Endodermal cell (in vitro differentiated cells): Measurements from ENCODE around the gene MS4A2. TPM values are rescaled to one million over a fixed set of nuclear protein-coding genes. Genes with fewer than 3 reads are reported as not detected.

ENCODE experiments used
- DNase-seq: peaks from one replicate; pipeline ENCODE4 v3.0.0-alpha.2; 2017
- H3K27ac ChIP-seq: 2 replicates; pipeline ENCODE4 v1.5.1; 2013; ENCODE audit warnings: mild to moderate bottlenecking, low read depth, low read length, moderate library complexity
- H3K27me3 ChIP-seq: 2 replicates; pipeline ENCODE4 v1.6.1; 2013; ENCODE audit warnings: mild to moderate bottlenecking, low read length, moderate library complexity; ENCODE audit not compliant: insufficient read depth, control insufficient read depth, poor library complexity, severe bottlenecking
- H3K36me3 ChIP-seq: 2 replicates; pipeline ENCODE4 v1.7.0; 2013; ENCODE audit warnings: mild to moderate bottlenecking, low read length, moderate library complexity; ENCODE audit not compliant: control insufficient read depth, insufficient read depth
- H3K4me1 ChIP-seq: one replicate; pipeline ENCODE4 v1.7.0; 2013; ENCODE audit warnings: low read length; ENCODE audit not compliant: control insufficient read depth, insufficient read depth
- H3K4me3 ChIP-seq: 2 replicates; pipeline ENCODE4 v1.5.1; 2013; ENCODE audit warnings: mild to moderate bottlenecking, low read length, moderate library complexity
- H3K9ac ChIP-seq: 2 replicates; pipeline ENCODE4 v1.6.1; 2013; ENCODE audit warnings: mild to moderate bottlenecking, low read length, moderate library complexity; ENCODE audit not compliant: poor library complexity, severe bottlenecking; ENCODE audit errors: extremely low read depth
- H3K9me3 ChIP-seq: 2 replicates; pipeline ENCODE4 v1.6.1; 2013; ENCODE audit warnings: mild to moderate bottlenecking, low read length, moderate library complexity; ENCODE audit not compliant: control insufficient read depth
- H3K27ac Mint-ChIP-seq: 2 replicates; pipeline ENCODE4 v1.8.0; 2020; ENCODE audit warnings: mixed read lengths
- H3K27me3 Mint-ChIP-seq: 2 replicates; pipeline ENCODE4 v1.8.0; 2021; ENCODE audit warnings: mild to moderate bottlenecking, mixed read lengths; ENCODE audit not compliant: insufficient read depth
- H3K36me3 Mint-ChIP-seq: 2 replicates; pipeline ENCODE4 v1.8.0; 2020; ENCODE audit warnings: low read depth, mixed read lengths
- H3K4me1 Mint-ChIP-seq: 2 replicates; pipeline ENCODE4 v1.8.0; 2020; ENCODE audit warnings: mixed read lengths
- H3K4me3 Mint-ChIP-seq: 2 replicates; pipeline ENCODE4 v1.8.0; 2020; ENCODE audit warnings: mild to moderate bottlenecking, moderate library complexity, mixed read lengths
- H3K9me3 Mint-ChIP-seq: 2 replicates; pipeline ENCODE4 v1.8.0; 2020; ENCODE audit warnings: mild to moderate bottlenecking, mixed read lengths
- WGBS, 2 experiments: methylation state at CpG; one replicate each; pipeline versions ENCODE4 v1.1.5 to v1.1.7; 2013; ENCODE audit warnings: missing lambda C conversion rate in 2 of 2, mixed read lengths in 1 of 2; ENCODE audit not compliant: insufficient coverage in 1 of 2, insufficient read length in 1 of 2; 5-methylcytosine and 5-hydroxymethylcytosine counted together
- total RNA-seq, 2 donors: library from RNA; stranded (reverse); fragmentation: NEBNext Ultra II Directional in 1 of 2; extraction: Animal tissue kit (Norgen Biotek cat#: 25700) in 1 of 2; gene quantifications; 2 replicates in 1 of 2; 3 replicates in 1 of 2; pipeline ENCODE4 v1.2.1, GENCODE V29; 2021
- TF ChIP-seq, protein P1 (sequence below): fragments of 200-600 bp; sonication (generic); conservative IDR thresholded peaks from 2 replicates; pipeline ENCODE4 v1.5.0; 2021; ENCODE audit warnings: antibody characterized with exemption, mild to moderate bottlenecking

MS4A2 gene
- total RNA-seq, 2 donors from 2014 or later, result not detected

DNA sequence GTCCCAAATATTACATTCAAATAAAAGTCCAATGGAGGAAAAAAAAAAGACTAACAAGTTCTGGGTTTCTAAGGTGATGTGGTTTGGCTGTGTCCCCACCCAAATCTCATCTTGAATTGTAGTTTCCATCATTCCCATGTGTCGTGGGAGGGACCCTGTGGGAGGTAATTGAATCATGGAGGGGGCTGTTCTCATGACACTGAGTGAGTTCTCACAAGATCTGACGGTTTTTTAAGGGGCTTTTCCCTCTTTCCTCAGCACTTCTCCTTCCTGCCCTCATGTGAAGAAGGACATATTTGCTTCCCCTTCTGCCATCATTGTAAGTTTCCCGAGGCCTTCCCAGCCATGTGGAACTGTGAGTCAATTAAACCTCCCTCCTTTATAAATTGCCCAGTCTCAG is 7.9 kb upstream of the MS4A2 start:
- H3K36me3 ChIP-seq, result no peaks in the 10 kb centered on the region
- H3K27ac Mint-ChIP-seq, result no peak overlapping the region
- H3K27me3 Mint-ChIP-seq, result no peaks in the 10 kb centered on the region
- H3K27me3 ChIP-seq, result no peaks in the 10 kb centered on the region
- H3K9me3 ChIP-seq, result peaks cover 6% of the 10 kb centered on the region
- no peak overlapping the region for H3K27ac ChIP-seq
- peaks cover 11% of the 10 kb centered on the region for H3K4me1 Mint-ChIP-seq
- TF ChIP-seq, protein P1, sequence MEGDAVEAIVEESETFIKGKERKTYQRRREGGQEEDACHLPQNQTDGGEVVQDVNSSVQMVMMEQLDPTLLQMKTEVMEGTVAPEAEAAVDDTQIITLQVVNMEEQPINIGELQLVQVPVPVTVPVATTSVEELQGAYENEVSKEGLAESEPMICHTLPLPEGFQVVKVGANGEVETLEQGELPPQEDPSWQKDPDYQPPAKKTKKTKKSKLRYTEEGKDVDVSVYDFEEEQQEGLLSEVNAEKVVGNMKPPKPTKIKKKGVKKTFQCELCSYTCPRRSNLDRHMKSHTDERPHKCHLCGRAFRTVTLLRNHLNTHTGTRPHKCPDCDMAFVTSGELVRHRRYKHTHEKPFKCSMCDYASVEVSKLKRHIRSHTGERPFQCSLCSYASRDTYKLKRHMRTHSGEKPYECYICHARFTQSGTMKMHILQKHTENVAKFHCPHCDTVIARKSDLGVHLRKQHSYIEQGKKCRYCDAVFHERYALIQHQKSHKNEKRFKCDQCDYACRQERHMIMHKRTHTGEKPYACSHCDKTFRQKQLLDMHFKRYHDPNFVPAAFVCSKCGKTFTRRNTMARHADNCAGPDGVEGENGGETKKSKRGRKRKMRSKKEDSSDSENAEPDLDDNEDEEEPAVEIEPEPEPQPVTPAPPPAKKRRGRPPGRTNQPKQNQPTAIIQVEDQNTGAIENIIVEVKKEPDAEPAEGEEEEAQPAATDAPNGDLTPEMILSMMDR, result no peak
- H3K9ac ChIP-seq, result no peak overlapping the region
- no peaks in the 10 kb centered on the region for H3K9me3 Mint-ChIP-seq
- H3K4me3 Mint-ChIP-seq, result no peak overlapping the region
- no peaks in the 10 kb centered on the region for H3K36me3 Mint-ChIP-seq
- no peak overlapping the region for H3K4me3 ChIP-seq
- DNase-seq, result no peak
- 76 to 86% methylated on average over 2 to 3 of the region's 3 CpGs for WGBS, 2 experiments
- no peaks in the 10 kb centered on the region for H3K4me1 ChIP-seq

DNA sequence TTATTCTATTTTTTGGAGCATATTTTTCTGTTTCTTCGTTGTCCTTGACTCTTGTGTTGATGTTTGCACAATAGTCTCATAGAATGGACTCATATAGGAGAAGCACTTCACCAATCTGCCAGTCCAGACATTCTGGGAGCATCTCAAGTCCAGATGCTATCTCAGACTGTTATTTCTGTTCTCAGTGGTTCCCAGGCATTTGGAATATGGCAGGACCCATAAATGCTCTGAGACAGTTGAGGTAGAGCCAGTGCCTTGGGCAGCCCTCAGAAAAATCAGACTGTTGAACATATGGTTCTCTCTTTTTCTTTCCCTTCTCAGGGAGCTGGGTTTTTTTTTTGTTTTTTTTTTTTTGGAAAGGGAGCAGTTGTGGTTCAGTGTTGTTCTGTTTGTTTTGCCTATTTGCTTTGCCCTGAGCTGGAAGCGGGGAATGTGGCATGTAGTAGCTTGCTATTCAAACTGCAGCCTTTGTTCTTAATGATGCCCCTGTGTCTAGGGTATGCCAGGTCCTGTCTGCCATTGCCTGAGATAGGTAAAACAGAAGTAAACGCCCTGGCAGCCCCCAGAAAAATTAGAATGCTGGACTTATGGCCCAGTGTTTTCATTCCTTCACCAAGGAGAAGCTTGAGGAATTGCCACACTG is 3.7 kb upstream of the MS4A2 start:
- Mint-ChIP-seq H3K4me3 (no peak overlapping the region), H3K27ac (no peak overlapping the region), H3K9me3 (no peaks in the 10 kb centered on the region), H3K36me3 (no peaks in the 10 kb centered on the region), H3K27me3 (no peaks in the 10 kb centered on the region), H3K4me1 (peaks cover 11% of the 10 kb centered on the region)
- TF ChIP-seq, protein P1, result no peak
- Histone ChIP-seq H3K4me1 (no peaks in the 10 kb centered on the region), H3K36me3 (no peaks in the 10 kb centered on the region), H3K9ac (no peak overlapping the region), H3K27ac (no peak overlapping the region), H3K9me3 (no peaks in the 10 kb centered on the region), H3K27me3 (no peaks in the 10 kb centered on the region), H3K4me3 (no peak overlapping the region)
- DNase-seq, result no peak
- whole genome bisulfite sequencing, 2 experiments, result 70 to 86% methylated on average over 1 to 3 of the region's 3 CpGs

DNA sequence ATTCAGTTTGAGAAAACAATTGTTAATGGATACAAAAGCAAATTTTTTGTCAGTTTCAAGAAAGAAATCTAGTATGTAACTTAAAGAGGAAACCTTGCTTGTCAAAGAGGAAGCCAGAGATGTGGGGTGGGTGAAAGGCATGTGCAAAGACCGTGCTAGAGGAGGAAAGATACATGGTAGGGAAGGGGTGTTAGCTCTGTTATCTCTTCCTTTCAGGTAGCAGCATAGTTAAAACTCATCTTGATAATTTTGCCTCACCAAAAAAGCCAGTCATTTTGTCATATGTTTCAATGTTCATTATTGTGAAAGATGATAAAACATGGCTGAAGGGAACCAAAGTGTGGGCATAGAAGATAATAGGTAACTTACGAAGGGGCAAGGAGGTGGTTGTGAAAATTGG is 2.6 kb upstream of the MS4A2 start:
- Histone ChIP-seq H3K9ac (no peak overlapping the region), H3K9me3 (no peaks in the 10 kb centered on the region), H3K4me3 (no peak overlapping the region), H3K27ac (no peak overlapping the region), H3K36me3 (no peaks in the 10 kb centered on the region), H3K27me3 (no peaks in the 10 kb centered on the region), H3K4me1 (no peaks in the 10 kb centered on the region)
- Mint-ChIP-seq H3K9me3 (no peaks in the 10 kb centered on the region), H3K36me3 (no peaks in the 10 kb centered on the region), H3K27me3 (no peaks in the 10 kb centered on the region), H3K4me3 (no peak overlapping the region), H3K4me1 (peaks cover 6% of the 10 kb centered on the region), H3K27ac (no peak overlapping the region)
- TF ChIP-seq, protein P1, result no peak
- no peak for DNase-seq
- WGBS, 2 experiments, result 90 to 100% methylated on average over 1 to 2 of the region's 2 CpGs
